ENCODE results near the gene CCDC27. TPM values are rescaled to one million over a fixed set of nuclear protein-coding genes. Genes with fewer than 3 reads are reported as not detected.
A peak's percentile ranks its signal among the peaks of the same experiment; 100 is the strongest.

The CCDC27 gene
- total RNA-seq, 4 donors from 2014 or later = not detected

DNA sequence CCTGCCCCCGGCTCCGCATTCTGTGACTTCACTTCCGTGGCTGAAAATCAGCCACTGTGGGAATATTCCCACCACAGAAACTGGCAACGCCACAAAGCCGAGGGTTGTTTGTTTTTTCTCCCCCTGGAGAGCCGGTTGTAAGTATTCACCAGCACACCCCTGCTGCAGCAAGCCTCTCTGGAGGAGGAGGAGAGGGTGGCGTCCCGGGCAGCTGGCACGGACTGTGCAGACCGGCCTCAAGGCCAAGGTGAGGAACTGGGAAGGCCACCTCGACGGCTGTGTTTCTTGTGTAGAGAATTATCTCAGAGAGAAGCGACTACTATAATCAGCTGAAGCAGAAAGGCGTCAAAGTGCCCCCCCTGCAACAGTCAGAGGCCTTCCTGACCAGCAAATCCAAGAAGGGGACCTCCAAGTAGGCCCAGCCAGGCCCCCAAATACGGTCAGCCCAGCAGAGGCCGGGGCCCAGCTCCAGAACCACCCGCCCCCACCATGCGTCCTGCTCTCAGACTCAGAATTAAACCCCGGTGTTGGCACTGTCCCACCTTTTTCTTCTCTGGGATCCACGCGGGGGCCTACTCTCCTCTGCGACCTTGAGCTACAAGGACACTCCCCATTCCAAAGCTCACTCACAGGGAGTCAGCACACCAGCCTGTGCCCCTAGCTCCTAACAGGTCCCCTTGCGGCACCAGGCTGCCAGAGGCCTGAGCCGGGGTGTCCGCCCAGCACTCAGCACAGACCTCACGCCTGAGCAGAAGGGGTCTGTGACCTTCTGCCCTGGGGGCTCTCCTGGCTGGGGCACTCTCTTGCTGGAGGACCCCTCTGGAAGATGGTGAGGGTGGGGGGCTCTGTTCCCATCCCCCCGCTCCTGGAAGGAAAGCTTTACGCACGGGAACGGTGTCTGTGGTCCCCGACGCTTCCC is 19.1 kb downstream of the CCDC27 start:
- Histone ChIP-seq H3K4me3 (peak overlapping the region; percentile 35 to 71 (median 68)), H3K27me3 (peaks cover 21% of the 10 kb centered on the region), H3K4me1 (peaks cover 9 to 34% (median 27%) of the 10 kb centered on the region in 4 donors), H3K36me3 (no peaks in the 10 kb centered on the region), H3K9me3 (no peaks in the 10 kb centered on the region), H3K27ac (peak overlapping the region in 3 of 4 donors; percentile 11 to 72 (median 53))
- DNase-seq = no peak
- TF ChIP-seq POLR2AphosphoS5 (IDR thresholded peaks at IDR 0.05) = no peak
- TF ChIP-seq, protein P1, sequence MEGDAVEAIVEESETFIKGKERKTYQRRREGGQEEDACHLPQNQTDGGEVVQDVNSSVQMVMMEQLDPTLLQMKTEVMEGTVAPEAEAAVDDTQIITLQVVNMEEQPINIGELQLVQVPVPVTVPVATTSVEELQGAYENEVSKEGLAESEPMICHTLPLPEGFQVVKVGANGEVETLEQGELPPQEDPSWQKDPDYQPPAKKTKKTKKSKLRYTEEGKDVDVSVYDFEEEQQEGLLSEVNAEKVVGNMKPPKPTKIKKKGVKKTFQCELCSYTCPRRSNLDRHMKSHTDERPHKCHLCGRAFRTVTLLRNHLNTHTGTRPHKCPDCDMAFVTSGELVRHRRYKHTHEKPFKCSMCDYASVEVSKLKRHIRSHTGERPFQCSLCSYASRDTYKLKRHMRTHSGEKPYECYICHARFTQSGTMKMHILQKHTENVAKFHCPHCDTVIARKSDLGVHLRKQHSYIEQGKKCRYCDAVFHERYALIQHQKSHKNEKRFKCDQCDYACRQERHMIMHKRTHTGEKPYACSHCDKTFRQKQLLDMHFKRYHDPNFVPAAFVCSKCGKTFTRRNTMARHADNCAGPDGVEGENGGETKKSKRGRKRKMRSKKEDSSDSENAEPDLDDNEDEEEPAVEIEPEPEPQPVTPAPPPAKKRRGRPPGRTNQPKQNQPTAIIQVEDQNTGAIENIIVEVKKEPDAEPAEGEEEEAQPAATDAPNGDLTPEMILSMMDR (IDR thresholded peaks at IDR 0.05) = no peak
- intact Hi-C loops (cut with DNase I; ENCODE audit: low total_unique reads) = no loop called here
- in situ Hi-C loops (cut with MboI; ENCODE audit: low pct_ligation_motif_present in 1 of 4, low pct_unique_long_range_greater_than_20kb in 1 of 4, low sequenced_read_pairs in 3 of 4) = no loop called here
- 54% methylated on average over 32 of the region's 32 CpGs; no CpG with 5 or more reads in 1 of the 2 donors for WGBS, 2 donors (ENCODE audit: low coverage in 1 of 2)

DNA sequence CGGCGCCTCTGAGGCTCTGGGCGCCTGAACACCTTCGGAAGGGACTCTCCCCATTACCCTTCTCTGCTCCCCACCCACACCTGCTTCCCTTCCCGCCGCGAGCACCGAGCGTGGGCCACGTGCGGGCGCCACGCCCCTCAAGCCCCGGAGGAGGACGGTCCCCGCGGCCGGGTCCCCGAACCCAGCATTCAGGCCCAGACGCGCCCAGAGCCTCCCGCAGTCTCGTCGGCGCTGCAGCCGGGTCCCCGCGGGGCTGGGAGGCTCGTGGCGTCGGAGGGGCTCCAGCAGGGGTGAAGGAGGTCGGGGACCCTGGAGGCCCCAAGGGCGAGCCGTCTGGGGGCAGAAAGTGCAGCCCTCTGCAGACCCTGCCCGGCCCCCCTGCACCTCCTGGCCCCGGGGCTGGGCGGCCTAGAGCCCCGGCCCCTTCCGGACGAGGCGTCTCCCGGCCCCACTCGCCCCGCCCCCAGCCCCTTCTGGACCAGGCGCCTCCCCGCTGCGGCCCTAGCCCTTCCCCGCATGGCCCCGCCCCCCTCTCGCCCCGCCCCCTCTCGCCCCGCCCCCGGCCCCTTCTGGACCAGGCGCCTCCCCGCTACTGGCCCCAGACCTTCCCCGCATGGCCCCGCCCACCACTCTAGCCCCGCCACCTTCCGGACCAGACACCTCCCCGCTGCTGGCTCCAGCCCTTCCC is 19.9 kb downstream of the CCDC27 start:
- WGBS, 2 donors (ENCODE audit: low coverage in 1 of 2) = 1% methylated on average over 34 of the region's 61 CpGs; no CpG with 5 or more reads in 1 of the 2 donors
- in situ Hi-C loops (cut with MboI; ENCODE audit: low pct_ligation_motif_present in 1 of 4, low pct_unique_long_range_greater_than_20kb in 1 of 4, low sequenced_read_pairs in 3 of 4) = no loop called here
- H3K27ac ChIP-seq = peak overlapping the region; percentile 55 to 86 (median 65)
- TF ChIP-seq, protein P1 (IDR thresholded peaks at IDR 0.05) = no peak
- peak in 1 of 3 donors; percentile 24 for TF ChIP-seq POLR2AphosphoS5 (IDR thresholded peaks at IDR 0.05)
- peaks cover 9 to 36% (median 27%) of the 10 kb centered on the region in 4 donors for H3K4me1 ChIP-seq
- DNase-seq = peak; percentile 96
- no peaks in the 10 kb centered on the region for H3K36me3 ChIP-seq
- H3K9me3 ChIP-seq = no peaks in the 10 kb centered on the region
- peaks cover 21% of the 10 kb centered on the region for H3K27me3 ChIP-seq
- intact Hi-C loops (cut with DNase I; ENCODE audit: low total_unique reads) = no loop called here
- H3K4me3 ChIP-seq = peak overlapping the region; percentile 35 to 76 (median 68)

DNA sequence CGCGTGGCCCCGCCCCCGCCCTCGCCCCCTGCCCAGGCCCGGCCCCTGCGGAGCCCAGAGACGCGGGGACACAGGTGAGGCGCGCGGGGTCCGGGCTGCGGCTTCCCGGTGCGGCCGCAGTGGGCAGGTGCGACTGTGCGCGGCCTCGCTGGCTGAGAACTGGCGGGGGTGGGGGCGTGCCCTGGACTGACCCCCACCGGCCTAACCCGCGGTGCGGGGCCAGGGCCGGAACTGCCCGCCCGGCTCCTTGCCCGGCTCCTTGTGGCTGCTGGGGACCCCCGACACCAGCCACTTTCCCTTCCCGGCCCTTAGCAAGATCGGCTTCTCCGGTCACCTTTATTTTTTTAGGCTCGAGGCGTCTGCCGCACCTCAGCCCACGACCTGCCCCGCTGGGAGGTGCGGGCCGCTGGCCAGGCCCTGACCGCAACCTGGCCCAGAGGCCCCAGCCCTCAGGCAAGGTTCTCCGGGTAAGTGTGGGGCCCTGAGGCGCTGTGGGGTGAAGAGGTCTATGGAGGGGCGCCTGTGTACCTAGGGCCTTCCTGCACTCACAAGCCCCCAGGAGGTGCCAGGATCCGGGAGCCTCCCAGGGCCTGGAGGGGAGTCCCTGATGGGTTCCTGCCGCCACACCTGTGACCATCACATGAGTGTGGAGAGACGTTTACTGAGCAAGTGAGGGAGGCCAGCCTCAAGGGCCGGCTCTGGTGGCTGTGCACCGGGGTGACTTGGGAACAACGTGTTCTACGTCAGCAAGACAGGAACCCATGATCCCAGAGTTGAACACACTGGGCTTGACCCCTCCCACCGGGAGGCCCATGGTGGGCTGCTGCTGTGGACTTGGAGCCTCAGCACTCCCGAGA is 20.7 kb downstream of the CCDC27 start, which contains the start of gene SMIM1:
Gene SMIM1 (plus strand): TSS at position 35 of the 857 bp plus-strand sequence. CDS start 2,625 bp downstream, outside the sequence.
- Histone ChIP-seq H3K36me3 (no peaks in the 10 kb centered on the region), H3K27me3 (peaks cover 21% of the 10 kb centered on the region), H3K27ac (peak within 1 kb of the TSS; percentile 55 to 86 (median 65)), H3K4me1 (peaks cover 9 to 36% (median 27%) of the 10 kb centered on the region in 4 donors), H3K4me3 (peak within 1 kb of the TSS; percentile 35 to 76 (median 68)), H3K9me3 (no peaks in the 10 kb centered on the region)
- no peak for TF ChIP-seq EP300 (IDR thresholded peaks at IDR 0.05; ENCODE audit: low read depth)
- no peak for TF ChIP-seq POLR2A (IDR thresholded peaks at IDR 0.05)
- TF ChIP-seq, protein P1 (IDR thresholded peaks at IDR 0.05) = no peak
- no peak for TF ChIP-seq POLR2AphosphoS5 (IDR thresholded peaks at IDR 0.05)
- intact Hi-C loops (cut with DNase I; ENCODE audit: low total_unique reads) = no loop called here
- DNase-seq = peak; percentile 20
- WGBS, 2 donors (ENCODE audit: low coverage in 1 of 2) = 12% methylated on average over 30 of the region's 55 CpGs; no CpG with 5 or more reads in 1 of the 2 donors
- in situ Hi-C loops (cut with MboI; ENCODE audit: low pct_ligation_motif_present in 1 of 4, low pct_unique_long_range_greater_than_20kb in 1 of 4, low sequenced_read_pairs in 3 of 4) = no loop called here

Measured in transverse colon (tissue), 4 donors.